IMR-90 (cell line): Measurements from ENCODE around the gene SEPTIN10. TPM values are rescaled to one million over a fixed set of nuclear protein-coding genes. Genes with fewer than 3 reads are reported as not detected.

Experiments
- ATAC-seq: fragments of 200-7000 bp; cut with Tn5 transposase; 2 replicates; pipeline ENCODE4 v1.9.1; 2020; ENCODE audit warnings: low read depth, mild to moderate bottlenecking, moderate library complexity
- BruUV-seq: library from RNA; stranded (reverse); fragments of 400-500 nt; replicated peaks from 2 replicates; lab custom pipeline; 2021; lab: Mats Ljungman, UMichigan
- CTCF ChIA-PET: fragments of 300-600 bp; formaldehyde crosslinking; extraction: SDS; loops from one replicate; lab custom pipeline; 2021; ENCODE audit warnings: antibody characterized with exemption; lab: Yijun Ruan, JAX
- POLR2A ChIA-PET: fragments of 300-600 bp; sonication (Branson Sonifier 250); formaldehyde crosslinking; loops from one replicate; lab custom pipeline; 2022; ENCODE audit warnings: antibody characterized with exemption; ENCODE audit not compliant: unreplicated experiment; lab: Charles Lee
- DNase-seq: peaks from one replicate; pipeline ENCODE4 v3.0.0; 2013
- H2AFZ ChIP-seq: replicated peaks from 2 replicates; pipeline ENCODE3; 2013; ENCODE audit warnings: low read length, mild to moderate bottlenecking; ENCODE audit not compliant: poor library complexity
- H2AK5ac ChIP-seq: 2 replicates; pipeline ENCODE4 v1.6.1; 2013; ENCODE audit warnings: low read depth, low read length, inconsistent platforms
- H2AK9ac ChIP-seq: replicated peaks from 2 replicates; pipeline ENCODE3; 2013; ENCODE audit warnings: mild to moderate bottlenecking, low read depth, low read length, moderate library complexity; ENCODE audit not compliant: poor library complexity
- H2BK120ac ChIP-seq: 2 replicates; pipeline ENCODE4 v1.6.1; 2013; ENCODE audit warnings: low read depth, low read length, inconsistent platforms
- H2BK15ac ChIP-seq: 3 replicates; pipeline ENCODE4 v1.6.1; 2013; ENCODE audit warnings: low read depth, low read length, inconsistent platforms
- H2BK20ac ChIP-seq: 2 replicates; pipeline ENCODE4 v1.6.1; 2013; ENCODE audit warnings: low read depth, mild to moderate bottlenecking, inconsistent platforms, low read length, moderate library complexity
- H2BK5ac ChIP-seq: 2 replicates; pipeline ENCODE4 v1.6.1; 2013; ENCODE audit warnings: mild to moderate bottlenecking, low read depth, low read length, inconsistent platforms; ENCODE audit not compliant: poor library complexity, severe bottlenecking
- H3K14ac ChIP-seq: replicated peaks from 2 replicates; pipeline ENCODE4 v1.6.1; 2013; ENCODE audit warnings: low read depth, low read length, inconsistent platforms
- H3K18ac ChIP-seq: 2 replicates; pipeline ENCODE4 v1.6.1; 2013; ENCODE audit warnings: low read depth, low read length, control low read depth
- H3K23ac ChIP-seq: 2 replicates; pipeline ENCODE4 v1.6.1; 2013; ENCODE audit warnings: low read depth, low read length, inconsistent platforms
- H3K27ac ChIP-seq: 2 replicates; pipeline ENCODE4 v1.5.1; 2013; ENCODE audit warnings: mild to moderate bottlenecking, control low read depth, low read length; ENCODE audit not compliant: insufficient read depth
- H3K27me3 ChIP-seq: 2 replicates; pipeline ENCODE4 v1.6.1; 2013; ENCODE audit warnings: low read length; ENCODE audit not compliant: control insufficient read depth, insufficient read depth
- H3K36me3 ChIP-seq: 2 replicates; pipeline ENCODE4 v1.6.1; 2013; ENCODE audit warnings: low read length, mixed read lengths; ENCODE audit not compliant: control insufficient read depth, insufficient read depth
- H3K4ac ChIP-seq: 2 replicates; pipeline ENCODE4 v1.6.1; 2013; ENCODE audit warnings: low read depth, low read length, inconsistent platforms
- H3K4me1 ChIP-seq: 2 replicates; pipeline ENCODE4 v1.6.1; 2013; ENCODE audit warnings: low read length, mixed read lengths; ENCODE audit not compliant: control insufficient read depth, insufficient read depth
- H3K4me2 ChIP-seq: 2 replicates; pipeline ENCODE4 v1.6.1; 2013; ENCODE audit warnings: low read depth, mild to moderate bottlenecking, control low read depth, low read length, moderate library complexity
- H3K4me3 ChIP-seq: 2 replicates; pipeline ENCODE4 v1.5.1; 2013; ENCODE audit warnings: low read depth, mild to moderate bottlenecking, control low read depth, low read length, moderate library complexity; ENCODE audit not compliant: insufficient read depth
- H3K56ac ChIP-seq: 2 replicates; pipeline ENCODE4 v1.6.1; 2013; ENCODE audit warnings: low read length, inconsistent platforms; ENCODE audit not compliant: insufficient read depth; ENCODE audit errors: extremely low read depth
- H3K79me1 ChIP-seq, 2 experiments: 2 replicates each; pipeline ENCODE4 v1.6.1; 2013; ENCODE audit warnings: low read length in 2 of 2, inconsistent platforms in 1 of 2, low read depth in 1 of 2
- H3K9ac ChIP-seq: 2 replicates; pipeline ENCODE4 v1.6.1; 2013; ENCODE audit warnings: low read depth, low read length, control low read depth
- H3K9me1 ChIP-seq: 2 replicates; pipeline ENCODE4 v1.6.1; 2013; ENCODE audit warnings: low read length, inconsistent platforms; ENCODE audit not compliant: insufficient read depth
- H3K9me3 ChIP-seq: 2 replicates; pipeline ENCODE4 v1.6.1; 2013; ENCODE audit warnings: low read length; ENCODE audit not compliant: control insufficient read depth, insufficient read depth
- H4K20me1 ChIP-seq: 2 replicates; pipeline ENCODE4 v1.6.1; 2013; ENCODE audit warnings: low read length, inconsistent platforms; ENCODE audit not compliant: insufficient read depth
- H4K5ac ChIP-seq: 2 replicates; pipeline ENCODE4 v1.6.1; 2013; ENCODE audit warnings: mild to moderate bottlenecking, low read depth, low read length, control low read depth
- H4K8ac ChIP-seq, 2 experiments: 2 replicates each; pipeline ENCODE4 v1.6.1; 2013; ENCODE audit warnings: low read depth in 2 of 2, low read length in 2 of 2, control low read depth in 1 of 2, inconsistent platforms in 1 of 2
- H4K91ac ChIP-seq: 2 replicates; pipeline ENCODE4 v1.6.1; 2013; ENCODE audit warnings: low read depth, low read length, inconsistent platforms; ENCODE audit not compliant: insufficient read depth
- CEBPB ChIP-seq: IDR thresholded peaks from 2 replicates; pipeline ENCODE4 v1.6.1; 2012; ENCODE audit warnings: low read depth, low read length, improper control_type of control experiment
- ELK1 ChIP-seq: fragments of 150-350 bp; IDR thresholded peaks from 2 replicates; pipeline ENCODE4 v1.6.1; 2016; ENCODE audit warnings: low read depth, mild to moderate bottlenecking, low read length, moderate library complexity, borderline replicate concordance
- FOS ChIP-seq: fragments of 150-350 bp; IDR thresholded peaks from 2 replicates; pipeline ENCODE4 v1.6.1; 2016; ENCODE audit warnings: low read depth, low read length
- MAFK ChIP-seq: IDR thresholded peaks from 2 replicates; pipeline ENCODE4 v1.6.1; 2012; ENCODE audit warnings: low read depth, low read length, improper control_type of control experiment
- POLR2A ChIP-seq: IDR thresholded peaks from 2 replicates; pipeline ENCODE4 v1.6.1; 2012; ENCODE audit warnings: mild to moderate bottlenecking, low read depth, low read length
- RCOR1 ChIP-seq: IDR thresholded peaks from 2 replicates; pipeline ENCODE4 v1.6.1; 2012; ENCODE audit warnings: mild to moderate bottlenecking, low read length, improper control_type of control experiment; ENCODE audit not compliant: insufficient replicate concordance
- WGBS, 2 experiments: methylation state at CpG; one replicate each; pipeline versions ENCODE4 v1.1.5 to v1.1.7; 2013; ENCODE audit warnings: missing lambda C conversion rate in 2 of 2; ENCODE audit not compliant: insufficient read length in 1 of 2; ENCODE audit errors: extremely low coverage in 2 of 2; 5-methylcytosine and 5-hydroxymethylcytosine counted together
- dilution Hi-C: fragments of 300-500 bp; cut with HindIII; formaldehyde crosslinking; loops from one replicate; pipeline ENCODE4 v1.14.3; 2018; ENCODE audit warnings: low sequenced_read_pairs; ENCODE audit not compliant: unreplicated experiment
- in situ Hi-C: fragments of 300-500 bp; cut with MboI; formaldehyde crosslinking; loops from 3 replicates; pipeline ENCODE4 v1.14.3; 2019; ENCODE audit warnings: low sequenced_read_pairs, inconsistent platforms, mixed read lengths
- intact Hi-C: fragments of 100-400 bp; cut with micrococcal nuclease; formaldehyde crosslinking; loops from 2 replicates; pipeline ENCODE4 v1.10.0; 2022
- polyA plus RNA-seq, 3 experiments: library from polyadenylated mRNA; depleted of rRNA; stranded (reverse); fragments of >200 nt; gene quantifications; 2 replicates each; pipeline ENCODE4 v1.2.3, GENCODE V29; 2012; ENCODE audit warnings: low replicate concordance in 1 of 3
- total RNA-seq: library from RNA; depleted of rRNA; stranded (reverse); fragments of >200 nt; gene quantifications from 2 replicates; pipeline ENCODE4 v1.2.3, GENCODE V29; 2012

SEPTIN10 gene
- total and polyA plus RNA-seq, 2 of the 4 experiments (the other 2 are of a cell fraction) = 55.4 to 82.6 TPM

GRCh38 chr2:109554758-109555157, 59.0 kb downstream of the SEPTIN10 start:
- Histone ChIP-seq H4K5ac (no peak overlapping the region), H3K9ac (no peak overlapping the region), H3K79me1 (peaks cover 6 to 32% of the 10 kb centered on the region in 2 experiments), H2BK20ac (no peak overlapping the region), H3K18ac (no peak overlapping the region), H2AK9ac (no peak overlapping the region), H2BK120ac (no peak overlapping the region), H3K36me3 (peaks cover 14% of the 10 kb centered on the region), H4K91ac (no peak overlapping the region), H2BK15ac (no peak overlapping the region), H3K23ac (no peak overlapping the region), H4K20me1 (no peaks in the 10 kb centered on the region), H3K9me3 (no peaks in the 10 kb centered on the region), H3K4me3 (no peak overlapping the region), H3K4ac (no peak overlapping the region), H4K8ac (no peak overlapping the region), H3K14ac (no peak overlapping the region), H3K4me1 (no peaks in the 10 kb centered on the region), H3K27me3 (no peaks in the 10 kb centered on the region), H3K4me2 (no peak overlapping the region), H3K9me1 (peaks cover 9% of the 10 kb centered on the region; the same call in 1 of the 2 replicates), H2AFZ (no peak overlapping the region), H2AK5ac (no peak overlapping the region), H3K56ac (no peak overlapping the region), H2BK5ac (no peak overlapping the region), H3K27ac (no peak overlapping the region)
- TF ChIP-seq ELK1 (no peak), MAFK (no peak), FOS (no peak), POLR2A (no peak), RCOR1 (no peak), CEBPB (no peak)
- ChIA-PET POLR2A (no interaction called here), CTCF (interaction anchor here (1.6 kb wide), 1 partner anchor 9 kb away, joined by 5 read pairs; no protein-coding TSS in a partner anchor)
- in situ Hi-C loops = no loop called here
- WGBS, 2 experiments = no CpG with 5 or more reads among the region's 2 CpGs
- no TSS peak for BruUV-seq
- intact Hi-C loops = loop anchor here (5.0 to 10.0 kb wide), 2 partner anchors 43 to 150 kb away; no protein-coding TSS in a partner anchor
- dilution Hi-C loops = no loop called here
- DNase-seq = no peak
- ATAC-seq = no peak
